Right lobe of liver (tissue), 6 donors: ENCODE data around the gene JAM3. TPM values are rescaled to one million over a fixed set of nuclear protein-coding genes. Genes with fewer than 3 reads are reported as not detected.

Experiments
- ATAC-seq, 4 donors: fragments of 200-7000 bp; cut with Tn5 transposase; one replicate each; pipeline ENCODE4 v1.9.1; 2020; ENCODE audit warnings: mild to moderate bottlenecking in 4 of 4, moderate library complexity in 4 of 4
- DNase-seq, 3 donors: peaks; one replicate each; pipeline ENCODE4 v3.0.0-alpha.2; 2020
- H3K27ac ChIP-seq, 3 donors: fragments of 200-600 bp; one replicate each; pipeline ENCODE4 v1.8.0; 2022
- H3K27me3 ChIP-seq, 2 donors: fragments of 200-600 bp; one replicate each; pipeline ENCODE4 v1.8.0; 2022
- H3K36me3 ChIP-seq, 4 donors: fragments of 200-600 bp; sonication (generic) in 1 of 4; one replicate each; pipeline versions ENCODE4 v1.5.1 to v1.8.0; 2017 to 2022; ENCODE audit warnings: control low read depth in 1 of 4
- H3K4me1 ChIP-seq, 4 donors: fragments of 200-600 bp; sonication (generic) in 1 of 4; one replicate each; pipeline versions ENCODE4 v1.5.1 to v1.8.0; 2017 to 2022; ENCODE audit warnings: control low read depth in 1 of 4
- H3K4me3 ChIP-seq, 3 donors: fragments of 200-600 bp; one replicate each; pipeline ENCODE4 v1.8.0; 2022
- H3K9me3 ChIP-seq, 4 donors: fragments of 200-600 bp; sonication (generic) in 1 of 4; one replicate each; pipeline versions ENCODE4 v1.5.1 to v1.8.0; 2017 to 2022; ENCODE audit warnings: control low read depth in 1 of 4
- CTCF ChIP-seq, 4 donors: fragments of 200-600 bp in 3 of 4; fragments of 450-650 bp in 1 of 4; IDR thresholded peaks; one replicate each; pipeline versions ENCODE4 v1.5.1 to v1.8.0; 2016 to 2022; ENCODE audit warnings: antibody characterized with exemption in 4 of 4, mild to moderate bottlenecking in 2 of 4
- POLR2A ChIP-seq: fragments of 450-650 bp; IDR thresholded peaks from one replicate; pipeline ENCODE4 v1.6.1; 2017; ENCODE audit warnings: antibody characterized with exemption, mild to moderate bottlenecking
- WGBS: methylation state at CpG from one replicate; pipeline ENCODE4 v1.1.6; 2018; ENCODE audit warnings: low coverage, low lambda C conversion rate; ENCODE audit not compliant: insufficient coverage; ENCODE audit errors: missing lambda C conversion rate; 5-methylcytosine and 5-hydroxymethylcytosine counted together
- intact Hi-C, 2 donors: fragments of 100-400 bp; cut with DNase I; formaldehyde crosslinking; loops; one replicate each; pipeline versions ENCODE4 v1.11.2 to v1.14.1; 2022
- total RNA-seq, 6 experiments: library from RNA; depleted of rRNA in 2 of 6; stranded (reverse); fragments of >200 nt in 2 of 6; fragmentation: NEBNext Ultra II Directional in 3 of 6; extraction: Animal tissue kit (Norgen Biotek cat#: 25700) in 3 of 6; gene quantifications; one replicate each; pipeline versions ENCODE4 v1.1.0 to v1.2.4, GENCODE V29; 2016 to 2023
- donor health status: DM: no; HTN: yes; CAD: no.
- donor health status: DM: no; HTN: no; CAD: no.
- donor health status: DM: no; HTN: no; CAD: no.
- donor health status: DM: no; HTN: yes; CAD: no.
- donor health status: DM: no; HTN: yes; CAD: no.

JAM3 gene
- total RNA-seq, 6 experiments from 2014 or later: 0.86 to 2.5 (median 1.6) TPM

GRCh38 chr11:134125507-134125906 is 56.6 kb downstream of the JAM3 start:
- intact Hi-C loops: no loop called here
- no peak overlapping the region for H3K27ac ChIP-seq
- TF ChIP-seq CTCF (IDR thresholded peaks at IDR 0.05) (no peak), POLR2A (no peak)
- WGBS: 63% methylated on average over 9 of the region's 9 CpGs
- ATAC-seq (peak in 3 of 4 donors; percentile 23 to 42 (median 29)), DNase-seq (no peak)
- no peaks in the 10 kb centered on the region for H3K9me3 ChIP-seq
- no peak overlapping the region for H3K4me3 ChIP-seq
- peaks cover 0 to 6% of the 10 kb centered on the region in 2 donors for H3K27me3 ChIP-seq
- no peaks in the 10 kb centered on the region for H3K4me1 ChIP-seq
- H3K36me3 ChIP-seq: no peaks in the 10 kb centered on the region

GRCh38 chr11:134126217-134126822 is 57.4 kb downstream of the JAM3 start:
- DNase-seq (no peak), ATAC-seq (peak; percentile 31 to 48 (median 41))
- no CpG with 5 or more reads among the region's 1 CpG for WGBS
- H3K36me3 ChIP-seq: no peaks in the 10 kb centered on the region
- intact Hi-C loops: no loop called here
- H3K9me3 ChIP-seq: no peaks in the 10 kb centered on the region
- H3K27ac ChIP-seq: no peak overlapping the region
- H3K4me3 ChIP-seq: no peak overlapping the region
- peaks cover 0 to 6% of the 10 kb centered on the region in 2 donors for H3K27me3 ChIP-seq
- TF ChIP-seq POLR2A (no peak), CTCF (IDR thresholded peaks at IDR 0.05) (no peak)
- no peaks in the 10 kb centered on the region for H3K4me1 ChIP-seq

- no peaks in the 10 kb centered on the region for H3K36me3 ChIP-seq
- no peaks in the 10 kb centered on the region for H3K9me3 ChIP-seq
- no peak for ATAC-seq
- DNase-seq: no peak
- intact Hi-C loops: loop anchor here in 1 of 2 donors (10.0 kb wide), 2 partner anchors 77 to 207 kb away; no protein-coding TSS in a partner anchor
- whole genome bisulfite sequencing: 58% methylated on average over 2 of the region's 2 CpGs
- H3K27ac ChIP-seq: no peak overlapping the region
- TF ChIP-seq CTCF (IDR thresholded peaks at IDR 0.05) (no peak), POLR2A (no peak)
- H3K4me3 ChIP-seq: no peak overlapping the region
- no peaks in the 10 kb centered on the region for H3K4me1 ChIP-seq
- no peaks in the 10 kb centered on the region for H3K27me3 ChIP-seq
These were observed 62.9 kb downstream of the JAM3 start for GRCh38 chr11:134131628-134132244.

GRCh38 chr11:134132808-134133207 is 63.9 kb downstream of the JAM3 start:
- no peak for TF ChIP-seq CTCF (IDR thresholded peaks at IDR 0.05)
- TF ChIP-seq POLR2A: no peak
- no peaks in the 10 kb centered on the region for H3K27me3 ChIP-seq
- no peak overlapping the region for H3K4me3 ChIP-seq
- no peaks in the 10 kb centered on the region for H3K9me3 ChIP-seq
- no peaks in the 10 kb centered on the region for H3K36me3 ChIP-seq
- intact Hi-C loops: loop anchor here in 1 of 2 donors (10.0 kb wide), 2 partner anchors 78 to 208 kb away; no protein-coding TSS in a partner anchor
- no peaks in the 10 kb centered on the region for H3K4me1 ChIP-seq
- ATAC-seq (no peak), DNase-seq (no peak)
- H3K27ac ChIP-seq: no peak overlapping the region
